ENCODE measurements around the gene PDCL3.

The PDCL3 gene

DNA sequence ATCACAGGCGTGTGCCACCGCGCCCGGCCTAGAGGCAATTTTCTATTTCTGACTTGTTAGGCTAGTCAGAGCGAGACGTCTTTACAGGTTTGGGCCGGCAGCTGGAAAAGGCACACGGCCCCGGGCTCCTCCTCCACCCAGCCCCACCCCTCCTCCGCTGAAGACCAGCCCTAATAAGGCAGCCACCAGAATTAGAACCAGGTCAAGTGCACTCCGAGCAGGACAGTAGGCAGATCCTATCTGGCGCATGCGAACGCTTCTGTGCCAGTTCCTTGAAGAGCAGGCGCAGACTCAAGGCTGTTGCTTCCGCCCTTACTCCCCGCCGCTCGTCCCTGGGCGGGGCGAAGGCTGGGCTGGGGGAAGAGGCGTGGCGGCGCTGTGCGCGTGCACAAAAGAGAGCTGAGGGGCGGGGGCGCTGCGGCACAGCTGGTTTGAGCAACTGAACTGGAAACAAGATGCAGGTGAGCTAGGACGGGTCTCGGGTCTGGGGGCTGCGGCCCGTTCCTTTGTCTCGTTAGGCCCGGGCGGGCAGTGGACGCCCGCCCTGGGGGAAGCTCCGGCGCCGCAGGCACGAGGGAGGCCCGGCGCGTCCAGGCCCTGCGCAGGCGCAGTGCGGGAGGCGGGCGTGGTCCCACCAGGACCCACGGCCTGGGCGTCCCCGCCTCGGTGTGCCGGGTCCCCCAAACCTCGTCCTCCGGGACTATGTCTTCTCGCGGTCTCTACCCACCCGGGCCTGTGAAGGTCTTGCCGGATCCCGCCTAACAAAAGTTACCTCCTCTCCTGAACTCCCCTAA lies at the start of gene PDCL3:
Gene PDCL3 (plus strand): TSS at position 381 of the 794 bp plus-strand sequence. CDS start 75 bp downstream, at position 456.
- DNase-seq = peak; percentile 95

DNA sequence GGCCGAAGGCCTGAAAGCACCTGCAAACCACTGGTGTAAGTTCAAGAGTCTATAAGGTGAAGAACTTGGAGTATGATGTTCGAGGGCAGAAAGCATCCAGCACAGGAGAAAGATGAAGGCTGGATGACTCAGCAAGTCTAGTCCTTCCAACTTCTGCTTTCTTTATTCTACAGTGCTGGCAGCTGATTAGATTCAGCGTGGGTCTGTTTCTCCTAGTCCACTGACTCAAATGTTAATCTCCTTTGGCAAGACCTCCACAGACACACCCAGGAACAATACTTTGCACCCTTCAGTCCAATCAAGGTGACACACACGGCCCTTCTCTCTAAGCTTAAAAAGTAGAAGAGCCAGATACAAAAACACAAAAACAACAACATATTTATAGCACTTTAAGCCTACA lies 49.1 kb upstream of the PDCL3 start:
- DNase-seq = no peak

DNA sequence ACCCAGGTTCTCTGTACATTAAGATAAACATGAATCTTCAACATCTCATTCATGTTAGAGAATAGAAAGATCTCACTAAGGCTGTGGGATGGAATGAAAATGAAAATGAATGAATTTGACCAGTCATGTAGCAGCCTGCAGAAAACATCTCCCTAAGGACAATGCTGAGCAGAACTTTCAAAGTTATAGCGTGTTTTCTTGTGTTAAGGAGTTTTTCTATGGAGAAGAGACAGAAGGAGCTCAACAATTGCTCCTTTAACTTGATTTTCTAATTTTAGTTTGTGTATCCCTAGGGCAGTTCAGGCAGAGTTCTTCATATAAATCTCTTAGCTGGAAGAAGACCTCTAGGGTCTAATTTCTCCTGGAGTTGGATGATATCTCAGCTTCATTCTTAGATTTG lies 45.2 kb upstream of the PDCL3 start:
- no peak for DNase-seq

DNA sequence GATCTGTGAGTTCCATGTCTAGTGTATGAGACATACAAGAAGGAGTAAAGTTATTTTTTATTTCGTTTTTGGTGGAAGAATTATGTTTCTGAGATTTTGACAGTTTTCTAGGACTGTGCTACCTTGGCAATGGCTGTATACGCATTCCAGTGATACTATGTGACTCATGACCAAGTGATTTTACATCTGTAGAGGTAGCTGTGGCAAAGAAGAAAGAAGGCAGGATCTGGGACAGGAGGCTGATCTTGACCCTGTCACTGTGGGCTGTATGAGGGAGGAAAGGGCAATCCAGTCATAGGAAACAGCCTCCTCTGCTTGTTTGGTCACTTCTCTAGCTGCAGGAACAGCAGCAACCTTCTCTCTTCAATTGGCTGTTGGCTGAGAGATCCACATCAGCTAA lies 44.0 kb upstream of the PDCL3 start:
- DNase-seq = no peak

DNA sequence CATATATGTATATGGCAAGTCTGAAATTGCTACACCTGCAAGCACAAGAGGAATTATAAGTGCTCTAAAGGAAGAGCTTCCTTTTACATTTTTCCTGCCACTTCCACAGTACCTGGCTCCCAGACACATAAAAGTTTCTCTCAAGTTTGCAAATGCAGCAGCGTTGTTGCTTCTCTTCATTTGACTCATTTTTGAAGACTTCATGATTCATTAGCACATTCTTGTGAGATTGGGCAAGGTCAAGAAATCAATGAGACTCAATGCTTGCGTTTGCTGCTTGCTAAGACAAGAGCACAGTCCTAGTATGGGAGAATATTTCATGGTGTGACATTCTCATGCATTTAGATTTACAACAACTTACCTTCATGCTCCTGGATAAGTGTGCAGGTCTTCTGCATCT lies 42.6 kb upstream of the PDCL3 start:
- no peak for DNase-seq

DNA sequence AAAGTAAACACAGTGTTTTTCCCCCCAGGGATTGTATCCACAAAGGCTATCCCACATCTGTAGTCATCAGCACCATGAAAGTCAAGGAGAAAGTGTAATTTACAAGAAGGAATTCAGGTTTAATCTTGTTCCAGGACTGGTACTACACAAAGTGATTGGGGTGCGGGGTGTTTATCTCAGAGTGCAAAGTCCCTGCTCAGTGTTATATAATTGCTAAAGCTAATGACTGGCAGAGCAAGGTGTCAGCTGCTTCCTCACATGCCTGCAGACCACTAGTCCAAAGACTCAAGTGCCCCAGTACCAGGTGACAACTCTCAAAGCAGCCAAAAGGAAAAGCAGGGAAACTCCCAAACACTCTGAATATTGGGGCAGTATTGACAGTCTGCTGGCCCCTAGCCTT lies 40.4 kb upstream of the PDCL3 start:
- DNase-seq = no peak

DNA sequence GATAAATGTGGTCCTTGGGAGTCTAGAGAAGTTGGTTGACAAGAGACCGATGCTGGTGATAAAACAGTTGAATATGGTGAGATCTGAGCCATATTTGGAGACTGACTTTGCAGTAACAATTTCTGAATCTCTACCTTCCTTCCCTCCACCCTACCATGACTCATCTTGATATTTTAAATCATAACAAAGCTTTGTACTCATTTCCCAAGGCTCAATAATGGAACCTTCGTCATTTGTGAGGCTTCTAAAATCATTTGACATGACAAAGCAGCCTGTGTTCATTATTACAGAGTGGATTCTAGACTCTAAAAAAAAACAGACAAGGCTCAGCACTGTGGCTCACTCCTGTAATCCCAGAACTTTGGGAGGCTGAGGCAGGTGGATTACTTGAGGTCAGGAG lies 38.5 kb upstream of the PDCL3 start:
- DNase-seq = no peak

DNA sequence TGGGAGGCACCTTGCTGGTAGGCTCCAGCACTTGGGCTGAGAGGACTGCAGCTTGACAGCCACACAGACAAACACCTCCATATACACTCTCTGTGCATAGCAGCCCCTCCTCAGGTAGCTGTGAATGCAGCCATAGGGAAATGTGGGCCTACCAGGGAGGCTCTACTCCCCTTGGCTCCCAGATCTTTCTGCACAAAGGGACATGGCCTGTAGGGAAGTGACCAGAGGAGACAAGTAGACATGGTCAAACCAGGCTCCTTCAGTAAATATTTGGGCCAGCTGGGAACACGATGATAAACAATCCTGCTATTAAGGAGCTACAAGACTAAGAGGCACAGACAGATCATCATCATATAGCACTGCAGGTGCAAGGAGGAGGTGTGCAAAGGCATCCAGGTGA lies 35.9 kb upstream of the PDCL3 start:
- DNase-seq = no peak

DNA sequence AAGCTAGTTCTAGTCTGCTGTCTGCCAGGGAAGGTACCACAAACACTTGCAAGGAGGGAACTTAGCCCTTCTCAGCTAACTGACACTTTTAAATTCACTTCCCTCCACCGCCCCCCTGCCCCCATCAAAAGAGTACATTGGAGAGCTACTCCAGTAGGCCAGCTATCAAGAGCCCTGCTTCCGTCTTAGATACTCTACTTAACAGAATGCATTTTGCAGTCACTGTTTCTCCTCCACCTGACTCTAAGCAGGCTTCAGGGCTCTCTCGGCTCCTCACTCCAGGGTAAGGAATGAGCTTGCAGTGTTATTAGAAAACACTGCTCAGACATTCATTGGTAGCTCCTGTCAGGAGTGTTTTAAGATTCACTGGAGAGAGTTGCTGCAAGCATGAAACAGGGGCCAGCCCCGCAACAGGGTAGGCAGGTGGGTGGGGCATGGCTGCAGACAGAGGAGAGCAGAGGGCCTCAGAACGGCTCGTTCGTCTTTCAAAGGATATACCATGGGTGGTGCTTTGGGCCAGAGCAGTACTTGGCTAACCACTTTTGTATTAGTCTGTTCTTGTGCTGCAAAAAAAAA lies 35.3 kb upstream of the PDCL3 start:
- DNase-seq = no peak

DNA sequence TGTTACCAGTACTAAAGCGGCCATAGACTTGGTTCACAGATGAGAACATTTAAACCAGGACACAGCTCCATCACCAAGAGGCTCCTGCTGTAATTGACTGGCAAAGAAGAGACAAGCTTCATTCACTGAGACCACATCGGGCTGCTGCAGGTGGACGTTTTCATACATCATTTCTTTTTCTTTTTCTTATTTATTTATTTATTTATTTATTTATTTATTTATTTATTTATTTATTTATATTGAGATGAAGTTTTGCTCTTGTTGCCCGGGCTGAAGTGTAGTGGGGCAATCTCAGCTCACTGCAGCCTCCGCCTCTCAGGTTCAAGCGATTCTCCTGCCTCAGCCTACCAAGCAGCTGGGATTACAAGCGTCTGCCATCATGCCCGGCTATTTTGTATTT lies 33.6 kb upstream of the PDCL3 start:
- no peak for DNase-seq

DNA sequence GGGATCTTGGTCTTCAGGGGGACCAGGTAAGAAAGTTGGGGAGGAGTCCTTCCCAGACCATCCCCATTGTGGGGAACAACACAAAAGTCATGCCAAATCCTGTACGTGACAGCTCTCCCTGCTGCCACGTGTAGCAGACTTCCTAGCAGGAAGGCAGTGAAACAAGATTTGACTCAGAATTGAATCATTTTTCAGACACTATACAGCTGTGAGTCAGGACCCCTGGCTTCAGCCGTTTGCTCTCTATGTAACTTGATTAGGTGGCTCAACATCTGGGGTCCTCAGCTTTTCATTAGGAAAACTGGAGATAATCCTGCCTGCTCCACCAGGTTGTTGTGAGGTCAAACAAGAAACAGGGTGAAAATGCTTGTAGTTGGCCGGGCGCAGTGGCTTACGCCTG lies 32.9 kb upstream of the PDCL3 start:
- DNase-seq = no peak

DNA sequence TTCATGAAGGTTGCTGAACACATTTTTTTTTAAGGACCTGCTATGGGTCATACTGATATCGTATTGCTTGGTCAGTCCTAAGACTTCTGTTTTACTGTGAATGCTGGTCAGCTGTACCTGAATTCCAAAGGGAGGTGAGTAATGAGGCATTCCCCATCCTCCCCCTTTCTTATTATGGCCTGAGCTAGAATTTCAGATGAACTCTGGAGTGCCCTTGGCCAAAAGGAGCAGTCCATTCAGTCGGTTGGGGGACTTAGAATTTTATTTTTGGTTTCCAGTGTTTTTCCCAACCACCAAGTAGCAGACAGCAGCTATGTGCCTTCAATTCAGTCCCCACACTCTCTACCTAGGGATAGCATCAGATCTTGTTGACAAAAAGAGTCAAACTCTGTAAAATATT lies 26.9 kb upstream of the PDCL3 start:
- no peak for DNase-seq

DNA sequence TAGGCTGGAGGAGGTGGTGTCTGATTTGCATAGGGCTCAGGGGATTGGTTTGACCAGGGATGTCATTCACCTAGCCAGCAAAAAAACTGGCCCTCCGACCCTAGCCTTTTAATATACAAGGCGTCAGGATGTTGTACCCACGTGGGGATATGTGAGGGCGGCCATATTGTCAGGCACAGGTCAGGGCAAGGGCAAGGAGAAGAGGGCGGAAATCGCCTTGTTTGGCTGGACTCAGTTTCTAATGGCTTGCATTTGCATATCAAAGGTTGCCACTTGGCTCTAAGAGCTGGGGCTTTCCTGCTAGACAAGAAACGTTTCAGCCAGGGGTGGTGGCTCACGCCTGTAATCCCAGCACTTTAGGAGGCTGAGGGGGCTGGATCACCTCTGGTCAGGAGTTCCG lies 24.9 kb upstream of the PDCL3 start:
- no peak for DNase-seq

DNA sequence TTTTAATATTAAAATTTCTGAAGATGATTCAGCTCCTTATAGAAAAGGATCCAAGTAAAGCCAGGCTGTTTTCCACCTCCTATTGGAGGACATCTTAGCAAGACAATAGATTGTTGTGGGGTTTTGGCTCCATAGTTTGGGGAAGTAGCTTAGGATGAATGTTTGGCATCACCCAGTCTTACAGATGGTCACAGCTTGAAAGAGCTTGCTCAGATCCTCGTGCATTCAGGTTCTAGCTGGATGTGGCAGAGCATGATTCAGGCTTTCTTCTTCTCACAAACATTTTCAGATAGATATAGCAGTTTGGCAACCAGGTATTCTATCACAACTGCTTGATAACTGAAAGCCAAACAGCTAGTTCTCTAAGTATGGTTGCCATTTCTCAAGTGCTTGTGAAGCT lies 23.6 kb upstream of the PDCL3 start:
- no peak for DNase-seq

DNA sequence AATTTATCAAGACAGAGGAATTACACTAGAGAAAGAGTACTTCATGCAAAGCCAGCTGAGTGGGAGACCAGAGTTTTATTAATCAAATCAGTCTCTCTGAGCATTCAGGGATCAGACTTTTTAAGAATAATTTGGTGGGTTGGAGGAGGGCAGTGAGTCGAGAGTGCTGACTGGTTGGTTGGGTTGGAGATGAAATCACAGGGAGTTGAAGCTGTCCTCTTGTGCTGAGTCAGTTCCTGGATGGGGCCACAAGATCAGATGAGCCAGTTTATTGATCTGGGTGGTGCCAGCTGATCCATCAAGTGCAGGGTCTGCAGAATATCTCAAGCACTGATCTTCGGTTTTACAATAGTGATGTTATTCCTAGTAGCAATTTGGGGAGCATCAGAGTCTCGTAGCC lies 21.4 kb upstream of the PDCL3 start:
- DNase-seq = no peak

DNA sequence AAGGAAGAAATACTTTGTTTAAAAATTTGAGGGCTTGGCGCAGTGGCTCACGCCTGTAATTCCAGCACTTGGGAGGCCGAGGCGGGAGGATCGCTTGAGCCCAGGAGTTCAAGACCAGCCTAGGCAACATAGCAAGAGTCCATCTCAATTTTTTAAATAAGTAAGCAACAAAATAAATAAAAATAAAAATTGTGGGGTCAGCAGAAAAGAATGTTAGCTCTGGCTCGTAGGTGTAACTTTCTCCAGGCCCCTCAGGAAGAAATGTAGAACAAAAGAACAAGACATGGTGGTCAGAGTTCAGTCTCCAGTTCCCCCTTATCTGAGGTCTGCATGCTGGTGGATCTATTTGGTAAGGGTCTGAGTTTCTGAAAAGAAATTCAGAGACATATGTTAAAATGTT lies 20.4 kb upstream of the PDCL3 start:
- DNase-seq = no peak

DNA sequence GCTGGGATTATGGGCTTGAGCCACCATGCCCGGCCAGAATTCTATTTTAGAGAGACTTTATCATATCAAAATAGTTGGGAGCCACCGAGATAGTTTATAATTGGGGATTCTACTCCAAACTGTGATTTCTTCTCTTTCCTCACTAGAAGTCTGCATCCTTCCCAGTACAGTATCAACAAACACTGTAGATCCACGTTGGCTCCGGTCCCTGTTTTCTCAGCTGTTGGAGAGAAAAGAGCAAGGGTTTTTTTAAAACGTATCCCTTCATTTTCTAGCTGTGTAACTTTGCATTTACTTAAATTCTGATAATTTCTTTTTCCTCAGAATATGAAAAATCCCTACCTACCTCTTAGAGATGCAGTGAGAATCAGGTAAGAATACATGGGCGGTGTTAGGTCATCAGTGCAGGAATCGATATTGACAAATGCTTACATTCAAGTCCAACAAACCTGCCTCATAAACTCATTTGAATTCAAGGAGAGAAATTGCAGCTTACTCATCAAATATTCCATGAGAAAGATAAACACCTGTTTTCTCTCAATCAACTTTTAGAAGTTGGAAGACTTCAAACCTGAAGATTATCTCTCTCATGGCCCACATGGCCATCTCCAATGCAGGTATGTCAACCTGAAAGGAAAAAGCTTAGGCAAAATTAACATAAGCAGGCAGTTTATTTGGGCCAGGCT lies 17.7 kb upstream of the PDCL3 start:
- no peak for DNase-seq

DNA sequence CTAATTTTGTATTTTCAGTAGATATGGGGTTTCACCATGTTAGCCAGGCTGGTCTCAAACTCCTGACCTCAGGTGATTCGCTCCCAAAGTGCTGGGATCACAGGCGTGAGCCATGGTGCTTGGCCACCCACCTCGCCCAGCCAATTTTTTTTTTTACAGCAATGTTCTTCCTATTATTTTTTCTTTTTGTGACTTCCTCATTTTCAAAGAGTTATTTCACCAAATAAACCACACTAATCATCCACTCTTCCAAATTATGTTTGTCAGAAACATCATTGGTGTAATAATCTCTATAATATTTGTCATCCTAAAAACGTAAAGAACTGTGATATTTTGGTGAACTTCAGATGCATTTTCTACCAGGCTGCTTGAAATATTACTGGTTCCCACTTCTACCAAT lies 16.3 kb upstream of the PDCL3 start:
- DNase-seq = no peak

DNA sequence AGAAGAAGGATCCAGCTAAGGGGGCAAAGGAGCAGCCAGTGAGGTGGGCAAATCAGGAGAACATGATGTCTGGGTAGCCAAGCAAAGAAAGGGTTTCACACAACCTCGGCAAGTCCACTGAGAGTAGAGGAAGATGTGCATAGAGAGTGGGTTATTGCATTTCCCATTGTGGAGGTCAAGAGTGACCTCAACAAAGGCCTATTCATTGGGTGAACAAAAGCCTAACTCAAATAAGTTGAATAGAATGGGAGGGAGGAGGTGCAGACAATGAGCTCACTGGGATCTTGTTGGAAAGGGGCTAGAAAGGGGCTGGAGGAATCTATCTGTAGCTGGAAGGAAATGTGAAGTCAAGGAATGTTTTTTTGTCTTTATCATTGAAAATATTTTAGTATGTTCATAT lies 14.0 kb upstream of the PDCL3 start:
- no peak for DNase-seq

DNA sequence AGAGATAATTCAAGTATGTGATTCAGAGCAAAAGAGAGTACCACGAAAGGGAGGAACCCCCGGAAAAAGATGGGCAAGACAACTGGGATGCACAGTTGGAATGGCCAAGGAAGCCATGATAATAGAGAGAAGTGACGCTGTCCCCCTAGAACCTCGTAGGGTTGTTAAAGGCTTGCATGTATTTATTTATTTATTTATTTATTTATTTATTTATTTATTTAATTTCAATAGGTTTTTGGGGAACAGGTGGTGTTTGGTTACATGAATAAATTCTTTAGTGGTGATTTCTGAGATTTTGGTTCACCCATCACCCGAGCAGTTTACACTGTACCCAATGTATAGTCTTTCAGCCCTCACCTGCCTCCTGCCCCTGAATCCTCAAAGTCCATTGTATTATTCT lies 11.5 kb upstream of the PDCL3 start:
- no peak for DNase-seq

DNA sequence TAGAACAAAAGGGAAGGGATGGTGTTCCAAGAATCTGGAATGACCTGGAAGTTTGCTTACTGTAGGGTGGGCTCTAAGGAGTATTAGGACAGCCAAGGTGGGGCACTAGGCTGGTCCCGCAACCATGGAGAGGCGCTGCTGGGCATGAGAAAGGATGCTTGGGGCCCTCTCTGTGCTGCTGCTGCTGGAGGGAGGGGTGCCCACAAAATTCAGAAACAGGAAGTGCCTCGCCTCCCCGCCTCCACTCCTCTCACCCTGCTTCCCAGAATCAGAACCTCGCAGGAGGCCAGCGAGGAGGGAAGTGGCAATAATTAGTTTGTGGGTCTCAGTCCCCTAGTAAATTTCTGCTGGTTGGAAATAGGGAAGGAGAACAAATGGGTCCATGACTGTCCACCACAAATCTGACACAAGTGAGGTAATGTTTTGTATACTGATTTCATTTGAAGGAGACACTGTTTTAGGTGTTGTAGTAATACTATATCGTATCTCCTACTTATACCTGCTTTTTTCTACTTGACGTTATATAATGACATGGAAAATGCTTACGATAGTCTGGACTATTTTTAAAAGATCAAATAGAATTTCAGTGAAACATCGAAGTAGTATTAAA lies 7.9 kb upstream of the PDCL3 start:
- no peak for DNase-seq

DNA sequence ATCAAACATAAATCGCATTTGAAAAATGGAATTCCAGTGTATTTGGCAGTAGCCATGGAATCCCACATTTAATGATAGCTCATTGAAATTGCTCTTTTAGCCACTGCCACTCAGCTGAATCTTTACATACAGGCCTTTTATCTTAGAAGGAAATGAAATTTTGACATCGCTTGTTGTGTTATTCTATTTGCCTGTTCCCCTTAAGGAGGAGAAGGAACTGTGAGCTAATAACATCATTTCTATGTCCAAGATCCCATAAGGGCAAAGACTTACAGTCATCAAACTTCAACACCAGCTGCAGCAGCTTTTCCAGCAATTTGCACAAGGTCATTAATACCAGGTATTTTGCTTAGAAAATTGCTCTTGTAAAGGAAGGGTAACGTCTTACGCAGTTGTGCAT lies 6.0 kb upstream of the PDCL3 start:
- no peak for DNase-seq

DNA sequence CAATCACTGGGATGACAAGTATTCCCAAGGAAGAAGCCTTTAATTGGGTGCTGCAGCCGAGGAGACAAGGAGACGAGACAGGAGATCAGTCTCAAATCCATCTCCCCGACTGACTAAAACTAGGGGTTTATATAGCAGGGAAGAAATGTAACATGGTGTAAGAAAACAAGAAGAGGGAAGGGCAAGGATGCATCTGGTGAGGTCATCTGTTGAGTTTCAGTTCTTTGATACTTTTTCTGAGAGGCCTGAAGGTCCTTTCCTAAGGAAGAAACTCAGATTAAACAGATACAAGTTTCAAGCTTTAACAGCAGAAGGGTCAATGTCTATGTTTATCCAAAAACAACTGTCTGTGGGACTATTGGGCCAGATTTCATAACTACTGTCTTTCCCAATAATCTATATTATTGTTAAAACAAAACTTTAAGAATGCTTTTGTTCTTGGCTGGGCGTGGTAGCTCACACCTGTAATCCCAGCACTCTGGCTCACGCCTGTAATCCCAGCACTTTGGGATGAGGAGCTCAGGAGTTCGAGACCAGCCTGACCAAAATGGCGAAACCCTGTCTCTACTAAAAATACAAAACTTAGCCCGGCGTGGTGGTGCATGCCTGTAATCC lies 2.5 kb upstream of the PDCL3 start:
- no peak for DNase-seq

DNA sequence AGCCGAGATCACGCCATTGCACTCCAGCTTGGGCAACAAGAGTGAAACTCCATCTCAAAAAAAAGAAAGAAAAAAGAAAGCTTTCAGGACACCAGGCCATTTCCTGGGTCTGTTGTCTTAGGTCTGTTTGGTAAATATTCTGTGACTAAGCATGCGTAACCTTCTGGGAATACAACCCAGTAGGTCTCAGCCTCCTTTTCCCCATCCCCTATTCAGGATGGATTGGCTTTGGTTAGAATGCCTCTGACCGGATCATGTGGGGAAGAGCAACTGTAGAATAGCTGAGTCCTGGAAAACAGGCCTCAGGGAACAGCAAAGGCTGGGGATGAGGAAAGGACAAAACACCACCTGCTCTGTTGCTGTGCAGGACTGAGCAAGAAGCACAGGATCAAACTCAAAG lies 1.6 kb upstream of the PDCL3 start:
- no peak for DNase-seq
